ENCODE data around the gene B4GALT5.
"Not testable (repeated sequence)": the region's sequence is repeated elsewhere in the genome, so short reads cannot be mapped to it uniquely, and the experiment has no call there.

- not testable (repeated sequence) for TF ChIP-seq CTCF, POLR2A (IDR thresholded peaks at IDR 0.05)
These were observed 102.0 kb downstream of the B4GALT5 start for GRCh38 chr20:49611539-49612126.
